Ovary (tissue), 3 donors: Measurements from ENCODE around the gene MPRIP.
"Not testable (repeated sequence)": the region's sequence is repeated elsewhere in the genome, so short reads cannot be mapped to it uniquely, and the experiment has no call there.

Experiments
- EP300 ChIP-seq: sonication (generic); formaldehyde crosslinking; IDR thresholded peaks from one replicate; pipeline ENCODE4 v1.6.1; 2017; ENCODE audit warnings: antibody characterized with exemption
- POLR2A ChIP-seq: fragments of 450-650 bp; IDR thresholded peaks from one replicate; pipeline ENCODE4 v1.6.1; 2017; ENCODE audit warnings: antibody characterized with exemption, mild to moderate bottlenecking, moderate library complexity
- TF ChIP-seq, protein P1 (sequence below), 3 donors: fragments of 450-650 bp in 2 of 3; fragments of 200-600 bp in 1 of 3; IDR thresholded peaks; one replicate each; pipeline versions ENCODE4 v1.5.1 to v1.8.0; 2016 to 2022; ENCODE audit warnings: antibody characterized with exemption in 3 of 3, mild to moderate bottlenecking in 1 of 3
- donor health status: DM: no; HTN: no; CAD: no.

DNA sequence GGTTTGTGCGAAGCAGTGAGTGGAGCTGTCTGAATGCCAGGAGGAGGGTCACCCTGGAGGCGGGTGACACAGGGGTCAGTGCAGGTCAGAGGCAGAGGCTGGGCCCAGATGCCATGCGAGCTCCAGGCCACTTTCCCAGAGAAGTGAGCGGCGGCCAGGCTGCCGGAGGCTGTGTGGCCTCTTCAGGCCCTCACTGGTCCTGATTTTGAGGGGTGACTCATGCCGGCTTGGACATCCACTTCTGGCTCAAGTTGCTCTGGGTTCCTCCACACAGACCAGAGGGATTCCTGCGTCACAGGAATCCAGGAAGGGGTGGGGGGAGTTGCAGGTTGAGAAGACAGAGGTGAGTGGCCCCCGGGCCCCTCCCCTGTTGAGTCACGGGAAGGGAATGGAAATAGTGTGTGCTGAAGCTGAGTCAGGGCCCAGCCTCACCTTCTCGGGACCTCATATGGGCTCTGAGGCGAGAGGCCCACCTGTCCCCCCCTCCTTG, 31.7 kb upstream of the MPRIP start:
- not testable (repeated sequence) for TF ChIP-seq EP300, POLR2A
- TF ChIP-seq, protein P1, sequence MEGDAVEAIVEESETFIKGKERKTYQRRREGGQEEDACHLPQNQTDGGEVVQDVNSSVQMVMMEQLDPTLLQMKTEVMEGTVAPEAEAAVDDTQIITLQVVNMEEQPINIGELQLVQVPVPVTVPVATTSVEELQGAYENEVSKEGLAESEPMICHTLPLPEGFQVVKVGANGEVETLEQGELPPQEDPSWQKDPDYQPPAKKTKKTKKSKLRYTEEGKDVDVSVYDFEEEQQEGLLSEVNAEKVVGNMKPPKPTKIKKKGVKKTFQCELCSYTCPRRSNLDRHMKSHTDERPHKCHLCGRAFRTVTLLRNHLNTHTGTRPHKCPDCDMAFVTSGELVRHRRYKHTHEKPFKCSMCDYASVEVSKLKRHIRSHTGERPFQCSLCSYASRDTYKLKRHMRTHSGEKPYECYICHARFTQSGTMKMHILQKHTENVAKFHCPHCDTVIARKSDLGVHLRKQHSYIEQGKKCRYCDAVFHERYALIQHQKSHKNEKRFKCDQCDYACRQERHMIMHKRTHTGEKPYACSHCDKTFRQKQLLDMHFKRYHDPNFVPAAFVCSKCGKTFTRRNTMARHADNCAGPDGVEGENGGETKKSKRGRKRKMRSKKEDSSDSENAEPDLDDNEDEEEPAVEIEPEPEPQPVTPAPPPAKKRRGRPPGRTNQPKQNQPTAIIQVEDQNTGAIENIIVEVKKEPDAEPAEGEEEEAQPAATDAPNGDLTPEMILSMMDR (IDR thresholded peaks at IDR 0.05): not testable (repeated sequence)
